ENCODE results near the gene KLK3.

Gene KLK3

GRCh38 chr19:50870417-50871089 is 15.8 kb downstream of the KLK3 start:
- TF ChIP-seq YY1 (IDR thresholded peaks at IDR 0.05; ENCODE audit: insufficient read depth, insufficient read length) (no peak), ZNF274 (IDR thresholded peaks at IDR 0.05; ENCODE audit: low read depth, low read length) (no peak), SUZ12 (IDR thresholded peaks at IDR 0.05; ENCODE audit: extremely low read depth, insufficient read depth, insufficient read length) (no peak)
- Histone ChIP-seq H3K36me3 (ENCODE audit: insufficient read depth, insufficient read length, low read length) (no peaks in the 10 kb centered on the region), H3K27me3 (ENCODE audit: insufficient read depth, insufficient read length) (peaks cover 2% of the 10 kb centered on the region), H3K4me1 (ENCODE audit: insufficient read depth, insufficient read length) (peaks cover 3% of the 10 kb centered on the region), H3K9me3 (ENCODE audit: insufficient read depth, low read length) (no peaks in the 10 kb centered on the region), H3K4me3 (ENCODE audit: insufficient read length, low read depth) (no peak overlapping the region), H3K9ac (ENCODE audit: insufficient read length, low read depth) (no peak overlapping the region)
- no peak for DNase-seq (ENCODE audit: low read depth, low spot score)

DNA sequence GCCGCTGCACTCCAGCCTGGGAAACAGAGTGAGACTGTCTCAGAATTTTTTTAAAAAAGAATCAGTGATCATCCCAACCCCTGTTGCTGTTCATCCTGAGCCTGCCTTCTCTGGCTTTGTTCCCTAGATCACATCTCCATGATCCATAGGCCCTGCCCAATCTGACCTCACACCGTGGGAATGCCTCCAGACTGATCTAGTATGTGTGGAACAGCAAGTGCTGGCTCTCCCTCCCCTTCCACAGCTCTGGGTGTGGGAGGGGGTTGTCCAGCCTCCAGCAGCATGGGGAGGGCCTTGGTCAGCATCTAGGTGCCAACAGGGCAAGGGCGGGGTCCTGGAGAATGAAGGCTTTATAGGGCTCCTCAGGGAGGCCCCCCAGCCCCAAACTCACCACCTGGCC is 18.3 kb downstream of the KLK3 start, which contains the start of gene KLK2:
Gene KLK2 (plus strand): TSS at position 384 of the 400 bp plus-strand sequence. CDS start 35 bp downstream, outside the sequence.
- Histone ChIP-seq H3K4me1 (ENCODE audit: insufficient read depth, insufficient read length) (peaks cover 5% of the 10 kb centered on the region), H3K9ac (ENCODE audit: insufficient read length, low read depth) (no peak within 1 kb of the TSS), H3K36me3 (ENCODE audit: insufficient read depth, insufficient read length, low read length) (no peaks in the 10 kb centered on the region), H3K4me3 (ENCODE audit: insufficient read length, low read depth) (no peak within 1 kb of the TSS), H3K27me3 (ENCODE audit: insufficient read depth, insufficient read length) (peaks cover 5% of the 10 kb centered on the region), H3K9me3 (ENCODE audit: insufficient read depth, low read length) (no peaks in the 10 kb centered on the region)
- no peak for DNase-seq (ENCODE audit: low read depth, low spot score)
- no peak for TF ChIP-seq YY1 (IDR thresholded peaks at IDR 0.05; ENCODE audit: insufficient read depth, insufficient read length)
- TF ChIP-seq SUZ12 (IDR thresholded peaks at IDR 0.05; ENCODE audit: extremely low read depth, insufficient read depth, insufficient read length): no peak
- no peak for TF ChIP-seq ZNF274 (IDR thresholded peaks at IDR 0.05; ENCODE audit: low read depth, low read length)

DNA sequence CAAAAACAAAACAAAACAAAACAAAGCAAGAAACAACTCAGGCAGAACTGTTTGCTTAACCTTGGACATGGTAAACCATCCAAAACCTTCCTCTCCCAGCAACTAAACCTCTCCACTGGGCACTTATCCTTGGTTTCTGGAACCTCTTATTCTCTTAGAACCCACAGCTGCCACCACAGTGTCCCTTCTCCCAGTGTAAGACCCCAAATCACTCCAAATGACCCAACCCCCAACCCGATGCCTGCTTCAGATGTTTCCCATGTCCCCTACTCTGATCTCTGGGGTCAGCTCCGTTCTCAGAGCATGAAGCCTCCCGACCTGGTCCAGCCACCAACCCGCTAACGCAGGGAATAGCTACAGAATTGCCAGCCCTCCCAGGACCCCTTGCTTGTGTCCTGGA is 19.5 kb downstream of the KLK3 start:
- peaks cover 5% of the 10 kb centered on the region for H3K4me1 ChIP-seq (ENCODE audit: insufficient read depth, insufficient read length)
- no peak overlapping the region for H3K4me3 ChIP-seq (ENCODE audit: insufficient read length, low read depth)
- no peaks in the 10 kb centered on the region for H3K9me3 ChIP-seq (ENCODE audit: insufficient read depth, low read length)
- H3K9ac ChIP-seq (ENCODE audit: insufficient read length, low read depth): no peak overlapping the region
- TF ChIP-seq ZNF274 (IDR thresholded peaks at IDR 0.05; ENCODE audit: low read depth, low read length) (no peak), YY1 (IDR thresholded peaks at IDR 0.05; ENCODE audit: insufficient read depth, insufficient read length) (no peak), SUZ12 (IDR thresholded peaks at IDR 0.05; ENCODE audit: extremely low read depth, insufficient read depth, insufficient read length) (no peak)
- H3K36me3 ChIP-seq (ENCODE audit: insufficient read depth, insufficient read length, low read length): no peaks in the 10 kb centered on the region
- H3K27me3 ChIP-seq (ENCODE audit: insufficient read depth, insufficient read length): peaks cover 5% of the 10 kb centered on the region
- DNase-seq (ENCODE audit: low read depth, low spot score): no peak

DNA sequence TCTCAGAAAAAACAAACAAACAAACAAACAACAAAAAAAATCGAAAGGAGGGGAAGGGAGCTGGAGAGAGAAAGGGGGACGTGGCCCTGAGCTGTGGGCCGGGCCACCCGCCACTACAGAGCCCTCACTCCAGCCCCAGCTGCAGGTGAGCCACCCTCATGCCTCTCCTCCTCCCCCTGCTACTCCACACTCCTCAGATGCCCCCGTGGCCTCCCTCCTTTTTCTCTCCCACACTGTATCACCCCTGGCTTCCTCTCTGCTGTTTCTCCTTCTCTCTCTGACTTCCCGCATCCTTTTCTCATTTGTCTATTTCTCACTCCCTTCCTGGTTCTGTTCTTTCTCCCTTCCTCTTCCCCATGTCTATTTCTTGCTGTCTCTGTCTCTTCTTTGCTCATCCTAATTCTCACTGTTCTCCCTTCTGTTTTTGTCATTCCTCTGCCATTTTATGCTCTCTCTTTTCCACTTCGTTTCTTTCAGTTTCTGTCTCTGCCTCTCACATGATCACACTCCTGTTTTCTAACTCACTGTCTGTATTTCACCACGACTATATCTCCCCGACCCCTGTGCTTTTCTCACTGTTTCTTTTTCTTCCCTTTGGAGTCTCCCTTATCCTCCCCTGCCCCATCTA is 21.2 kb downstream of the KLK3 start:
- Histone ChIP-seq H3K27me3 (ENCODE audit: insufficient read depth, insufficient read length) (peaks cover 5% of the 10 kb centered on the region), H3K4me3 (ENCODE audit: insufficient read length, low read depth) (no peak overlapping the region)
- DNase-seq (ENCODE audit: low read depth, low spot score): no peak

DNA sequence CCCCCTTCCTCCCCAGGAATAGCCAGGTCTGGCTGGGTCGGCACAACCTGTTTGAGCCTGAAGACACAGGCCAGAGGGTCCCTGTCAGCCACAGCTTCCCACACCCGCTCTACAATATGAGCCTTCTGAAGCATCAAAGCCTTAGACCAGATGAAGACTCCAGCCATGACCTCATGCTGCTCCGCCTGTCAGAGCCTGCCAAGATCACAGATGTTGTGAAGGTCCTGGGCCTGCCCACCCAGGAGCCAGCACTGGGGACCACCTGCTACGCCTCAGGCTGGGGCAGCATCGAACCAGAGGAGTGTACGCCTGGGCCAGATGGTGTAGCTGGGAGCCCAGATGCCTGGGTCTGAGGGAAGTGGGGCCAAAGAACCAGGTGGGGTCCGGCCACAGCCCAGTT is 21.7 kb downstream of the KLK3 start:
- Histone ChIP-seq H3K9me3 (ENCODE audit: insufficient read depth, low read length) (no peaks in the 10 kb centered on the region), H3K27me3 (ENCODE audit: insufficient read depth, insufficient read length) (peaks cover 5% of the 10 kb centered on the region), H3K4me1 (ENCODE audit: insufficient read depth, insufficient read length) (peaks cover 5% of the 10 kb centered on the region), H3K4me3 (ENCODE audit: insufficient read length, low read depth) (no peak overlapping the region), H3K36me3 (ENCODE audit: insufficient read depth, insufficient read length, low read length) (no peaks in the 10 kb centered on the region), H3K9ac (ENCODE audit: insufficient read length, low read depth) (no peak overlapping the region)
- no peak for DNase-seq (ENCODE audit: low read depth, low spot score)
- no peak for TF ChIP-seq ZNF274 (IDR thresholded peaks at IDR 0.05; ENCODE audit: low read depth, low read length)
- TF ChIP-seq SUZ12 (IDR thresholded peaks at IDR 0.05; ENCODE audit: extremely low read depth, insufficient read depth, insufficient read length): no peak

More for the DNA sequence above, 21.2 kb downstream of the KLK3 start:
- Histone ChIP-seq H3K4me1 (ENCODE audit: insufficient read depth, insufficient read length) (peaks cover 5% of the 10 kb centered on the region), H3K9me3 (ENCODE audit: insufficient read depth, low read length) (no peaks in the 10 kb centered on the region), H3K36me3 (ENCODE audit: insufficient read depth, insufficient read length, low read length) (no peaks in the 10 kb centered on the region), H3K9ac (ENCODE audit: insufficient read length, low read depth) (no peak overlapping the region)
- TF ChIP-seq SUZ12 (IDR thresholded peaks at IDR 0.05; ENCODE audit: extremely low read depth, insufficient read depth, insufficient read length): no peak
- no peak for TF ChIP-seq ZNF274 (IDR thresholded peaks at IDR 0.05; ENCODE audit: low read depth, low read length)
- no peak for TF ChIP-seq YY1 (IDR thresholded peaks at IDR 0.05; ENCODE audit: insufficient read depth, insufficient read length)

- no peak for DNase-seq (ENCODE audit: low read depth, low spot score)
- peaks cover 5% of the 10 kb centered on the region for H3K27me3 ChIP-seq (ENCODE audit: insufficient read depth, insufficient read length)
Measured at GRCh38 chr19:50877338-50877737, 22.6 kb downstream of the KLK3 start.

DNA sequence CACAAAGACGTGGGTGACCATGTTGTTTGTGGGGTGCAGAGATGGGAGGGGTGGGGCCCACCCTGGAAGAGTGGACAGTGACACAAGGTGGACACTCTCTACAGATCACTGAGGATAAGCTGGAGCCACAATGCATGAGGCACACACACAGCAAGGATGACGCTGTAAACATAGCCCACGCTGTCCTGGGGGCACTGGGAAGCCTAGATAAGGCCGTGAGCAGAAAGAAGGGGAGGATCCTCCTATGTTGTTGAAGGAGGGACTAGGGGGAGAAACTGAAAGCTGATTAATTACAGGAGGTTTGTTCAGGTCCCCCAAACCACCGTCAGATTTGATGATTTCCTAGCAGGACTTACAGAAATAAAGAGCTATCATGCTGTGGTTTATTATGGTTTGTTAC is 24.1 kb downstream of the KLK3 start:
- Histone ChIP-seq H3K4me1 (ENCODE audit: insufficient read depth, insufficient read length) (peaks cover 3% of the 10 kb centered on the region), H3K9me3 (ENCODE audit: insufficient read depth, low read length) (no peaks in the 10 kb centered on the region), H3K4me3 (ENCODE audit: insufficient read length, low read depth) (no peak overlapping the region), H3K9ac (ENCODE audit: insufficient read length, low read depth) (no peak overlapping the region), H3K27me3 (ENCODE audit: insufficient read depth, insufficient read length) (peaks cover 5% of the 10 kb centered on the region), H3K36me3 (ENCODE audit: insufficient read depth, insufficient read length, low read length) (no peaks in the 10 kb centered on the region)
- TF ChIP-seq SUZ12 (IDR thresholded peaks at IDR 0.05; ENCODE audit: extremely low read depth, insufficient read depth, insufficient read length) (no peak), YY1 (IDR thresholded peaks at IDR 0.05; ENCODE audit: insufficient read depth, insufficient read length) (no peak), ZNF274 (IDR thresholded peaks at IDR 0.05; ENCODE audit: low read depth, low read length) (no peak)
- DNase-seq (ENCODE audit: low read depth, low spot score): no peak

More at GRCh38 chr19:50877338-50877737, 22.6 kb downstream of the KLK3 start:
- Histone ChIP-seq H3K36me3 (ENCODE audit: insufficient read depth, insufficient read length, low read length) (no peaks in the 10 kb centered on the region), H3K9ac (ENCODE audit: insufficient read length, low read depth) (no peak overlapping the region), H3K4me3 (ENCODE audit: insufficient read length, low read depth) (no peak overlapping the region), H3K4me1 (ENCODE audit: insufficient read depth, insufficient read length) (peaks cover 5% of the 10 kb centered on the region), H3K9me3 (ENCODE audit: insufficient read depth, low read length) (no peaks in the 10 kb centered on the region)
- no peak for TF ChIP-seq ZNF274 (IDR thresholded peaks at IDR 0.05; ENCODE audit: low read depth, low read length)
- TF ChIP-seq YY1 (IDR thresholded peaks at IDR 0.05; ENCODE audit: insufficient read depth, insufficient read length): no peak
- TF ChIP-seq SUZ12 (IDR thresholded peaks at IDR 0.05; ENCODE audit: extremely low read depth, insufficient read depth, insufficient read length): no peak

All from NT2/D1 (cell line).